Right lobe of liver (tissue), 4 donors: Measurements from ENCODE around the gene UBALD2.

Experiments
- CTCF ChIP-seq, 4 donors: fragments of 200-600 bp in 3 of 4; fragments of 450-650 bp in 1 of 4; IDR thresholded peaks; one replicate each; pipeline versions ENCODE4 v1.5.1 to v1.8.0; 2016 to 2022; ENCODE audit warnings: antibody characterized with exemption in 4 of 4, mild to moderate bottlenecking in 2 of 4
- POLR2A ChIP-seq: fragments of 450-650 bp; IDR thresholded peaks from one replicate; pipeline ENCODE4 v1.6.1; 2017; ENCODE audit warnings: antibody characterized with exemption, mild to moderate bottlenecking
- donor health status: DM: no; HTN: no; CAD: no.
- donor health status: DM: no; HTN: no; CAD: no.
- donor health status: DM: no; HTN: yes; CAD: no.

DNA sequence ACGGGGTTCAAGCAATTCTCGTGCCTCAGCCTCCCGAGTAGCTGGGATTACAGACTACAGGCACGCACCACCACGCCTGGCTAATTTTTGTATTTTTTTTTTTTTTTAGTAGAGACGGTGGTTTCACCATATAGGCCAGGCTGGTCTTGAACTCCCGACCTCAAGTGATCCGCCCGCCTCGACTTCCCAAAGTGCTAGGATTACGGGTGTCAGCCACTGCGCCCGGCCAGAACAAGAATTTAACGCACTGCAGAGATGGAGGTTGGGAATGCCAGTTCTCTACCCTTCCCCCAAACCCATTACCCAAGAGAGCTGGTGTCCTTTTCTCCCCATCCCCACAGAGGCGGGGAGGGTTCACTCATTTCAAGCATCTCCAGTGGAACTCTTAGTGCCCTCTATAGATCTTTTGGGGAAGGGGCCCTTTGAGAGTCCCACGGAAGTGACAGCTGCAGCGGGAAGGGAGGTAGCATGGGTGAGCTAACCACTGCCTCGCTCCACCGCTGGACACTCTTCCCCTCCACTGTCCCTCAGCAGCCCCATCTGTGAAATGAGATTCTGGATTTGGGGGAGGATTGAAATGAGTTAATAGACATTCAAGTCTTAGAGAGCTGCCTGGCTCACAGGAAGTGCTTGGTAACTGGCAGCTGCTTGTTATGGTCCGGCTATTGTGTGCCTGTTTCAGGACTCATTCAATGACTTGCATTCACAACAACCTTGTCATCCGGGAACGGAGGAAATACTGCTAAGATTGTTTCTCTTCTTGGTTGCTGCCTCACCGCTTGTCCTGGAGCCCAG is 3.5 kb upstream of the UBALD2 start:
- TF ChIP-seq POLR2A (no peak), CTCF (IDR thresholded peaks at IDR 0.05) (no peak)
